ENCODE results near the gene CD58.
"Not testable (repeated sequence)": the region's sequence is repeated elsewhere in the genome, so short reads cannot be mapped to it uniquely, and the experiment has no call there.

Gene CD58

DNA sequence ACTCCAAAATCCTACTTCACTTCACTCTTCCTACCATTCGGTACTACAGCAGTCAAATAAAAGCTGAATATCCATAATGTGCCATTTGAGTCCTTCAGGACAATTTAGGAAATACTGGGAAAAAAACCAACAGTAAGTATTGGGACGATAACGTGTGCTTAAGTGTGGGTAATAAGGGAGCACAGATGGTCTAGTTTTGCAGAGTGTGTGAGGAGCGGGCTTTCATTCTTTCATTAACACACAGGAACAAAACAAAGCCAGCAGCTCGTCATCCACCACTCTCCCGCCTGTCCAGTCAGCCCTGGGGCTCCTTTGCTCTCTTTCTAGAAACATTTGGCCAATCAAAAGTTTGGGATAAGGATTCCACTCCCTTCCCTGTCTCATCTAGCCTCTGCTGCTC lies 33.6 kb upstream of the CD58 start:
- WGBS (ENCODE audit: insufficient coverage, insufficient read length), result no CpG with 5 or more reads among the region's 6 CpGs
- not testable (repeated sequence) for H3K27me3 ChIP-seq (ENCODE audit: control insufficient read depth, insufficient read depth, low read length); H3K4me1 ChIP-seq (ENCODE audit: control insufficient read depth, insufficient read depth, low read length); DNase-seq (ENCODE audit: low read depth, low spot score); H3K9me3 ChIP-seq (ENCODE audit: control insufficient read depth, insufficient read depth, low read length); H3K4me3 ChIP-seq (ENCODE audit: low read length); H3K27ac ChIP-seq (ENCODE audit: low read length); H3K36me3 ChIP-seq (ENCODE audit: control insufficient read depth, insufficient read depth, low read length)

DNA sequence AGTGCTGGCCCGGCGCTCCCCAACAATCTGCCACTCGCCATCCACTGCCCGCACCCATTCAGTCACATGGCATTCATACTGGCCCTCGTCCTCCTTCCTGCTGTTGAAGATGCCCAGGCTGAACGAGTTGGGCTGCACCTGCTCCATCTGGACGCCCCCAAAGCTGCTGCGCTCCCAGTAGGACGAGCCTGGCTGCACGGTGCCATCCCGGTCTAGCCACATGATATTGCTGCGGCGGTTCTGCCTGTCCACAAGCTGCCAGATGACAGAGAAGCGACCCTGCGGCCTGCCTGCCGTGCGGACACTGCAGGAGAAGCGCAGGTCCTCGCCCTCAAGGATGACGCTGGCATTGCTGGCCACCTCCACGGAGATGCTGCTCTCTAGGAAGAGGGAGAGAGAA lies 32.8 kb upstream of the CD58 start:
- H3K27ac ChIP-seq (ENCODE audit: low read length), result not testable (repeated sequence)

GRCh38 chr1:116599369-116599768 lies 28.5 kb upstream of the CD58 start:
- WGBS (ENCODE audit: insufficient coverage, insufficient read length), result no CpG with 5 or more reads among the region's 2 CpGs
- H3K27ac ChIP-seq (ENCODE audit: low read length); H3K4me3 ChIP-seq (ENCODE audit: low read length); DNase-seq (ENCODE audit: low read depth, low spot score); H3K4me1 ChIP-seq (ENCODE audit: control insufficient read depth, insufficient read depth, low read length); H3K27me3 ChIP-seq (ENCODE audit: control insufficient read depth, insufficient read depth, low read length); H3K36me3 ChIP-seq (ENCODE audit: control insufficient read depth, insufficient read depth, low read length); H3K9me3 ChIP-seq (ENCODE audit: control insufficient read depth, insufficient read depth, low read length): not testable (repeated sequence)

More for the DNA sequence above, 32.8 kb upstream of the CD58 start:
- not testable (repeated sequence) for H3K27me3 ChIP-seq (ENCODE audit: control insufficient read depth, insufficient read depth, low read length); H3K36me3 ChIP-seq (ENCODE audit: control insufficient read depth, insufficient read depth, low read length); H3K4me3 ChIP-seq (ENCODE audit: low read length); H3K4me1 ChIP-seq (ENCODE audit: control insufficient read depth, insufficient read depth, low read length); H3K9me3 ChIP-seq (ENCODE audit: control insufficient read depth, insufficient read depth, low read length); DNase-seq (ENCODE audit: low read depth, low spot score)
- WGBS (ENCODE audit: insufficient coverage, insufficient read length), result no CpG with 5 or more reads among the region's 21 CpGs

DNA sequence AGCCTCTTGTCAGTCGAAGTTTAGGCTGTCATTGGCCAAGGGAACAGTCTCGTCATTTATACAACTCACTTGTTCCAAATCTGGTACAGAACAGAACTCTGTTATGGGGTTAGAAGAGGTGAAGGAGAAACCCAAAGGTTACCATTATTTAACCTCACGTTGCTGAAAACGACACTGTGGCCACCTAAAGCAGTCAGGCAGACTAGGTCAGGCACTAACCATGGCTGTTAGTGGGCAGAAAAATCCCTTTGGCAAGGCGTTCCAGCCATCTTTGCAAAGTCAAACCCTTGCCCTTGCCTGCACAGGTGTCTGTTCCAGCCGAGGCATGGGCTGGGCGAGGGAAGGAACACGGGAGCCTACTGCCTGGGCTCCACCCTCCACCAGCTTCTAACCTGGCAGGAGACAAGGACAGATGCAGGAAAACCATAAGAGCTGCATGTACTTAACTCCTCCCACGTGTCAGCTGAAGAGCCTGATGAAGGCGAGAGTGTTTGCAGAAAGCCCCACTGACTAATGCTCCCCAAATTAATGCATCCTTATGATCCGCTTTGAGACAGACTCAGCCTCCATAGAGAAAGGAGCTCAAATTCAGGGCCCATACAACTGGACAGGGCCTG lies 27.7 kb upstream of the CD58 start:
- H3K36me3 ChIP-seq (ENCODE audit: control insufficient read depth, insufficient read depth, low read length); H3K9me3 ChIP-seq (ENCODE audit: control insufficient read depth, insufficient read depth, low read length); H3K4me1 ChIP-seq (ENCODE audit: control insufficient read depth, insufficient read depth, low read length); DNase-seq (ENCODE audit: low read depth, low spot score); H3K4me3 ChIP-seq (ENCODE audit: low read length); H3K27me3 ChIP-seq (ENCODE audit: control insufficient read depth, insufficient read depth, low read length); H3K27ac ChIP-seq (ENCODE audit: low read length): not testable (repeated sequence)
- no CpG with 5 or more reads among the region's 11 CpGs for WGBS (ENCODE audit: insufficient coverage, insufficient read length)

GRCh38 chr1:116597388-116597787 lies 26.6 kb upstream of the CD58 start:
- H3K27me3 ChIP-seq (ENCODE audit: control insufficient read depth, insufficient read depth, low read length); H3K4me1 ChIP-seq (ENCODE audit: control insufficient read depth, insufficient read depth, low read length); H3K4me3 ChIP-seq (ENCODE audit: low read length); H3K36me3 ChIP-seq (ENCODE audit: control insufficient read depth, insufficient read depth, low read length); H3K9me3 ChIP-seq (ENCODE audit: control insufficient read depth, insufficient read depth, low read length); H3K27ac ChIP-seq (ENCODE audit: low read length); DNase-seq (ENCODE audit: low read depth, low spot score): not testable (repeated sequence)
- WGBS (ENCODE audit: insufficient coverage, insufficient read length), result no CpG with 5 or more reads among the region's 2 CpGs

DNA sequence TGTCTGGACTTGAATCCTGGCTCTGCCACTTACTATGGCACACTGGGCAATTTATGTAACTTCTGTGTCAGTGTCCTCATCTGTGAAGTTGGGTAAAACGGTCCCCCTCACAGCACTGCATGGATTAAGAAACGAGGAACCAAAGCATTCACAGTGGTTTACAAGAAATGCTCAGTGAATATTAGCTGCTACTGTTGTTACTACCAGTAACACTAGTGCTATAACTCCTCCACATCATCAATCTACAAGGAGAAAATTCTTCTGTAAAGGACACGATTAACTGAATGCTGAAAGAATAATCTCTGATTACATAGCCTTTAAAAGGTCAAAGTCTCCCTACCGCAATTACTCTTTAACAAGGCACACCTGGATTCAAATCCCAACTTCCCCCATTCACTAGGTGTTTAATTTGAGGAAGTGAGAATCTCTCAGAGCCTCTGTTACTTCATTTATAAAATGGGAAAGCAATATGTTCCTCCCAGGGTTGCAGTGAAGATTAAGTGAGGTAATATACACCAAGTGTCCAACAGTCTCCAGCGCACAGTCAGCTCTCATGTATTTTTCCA lies 26.0 kb upstream of the CD58 start:
- H3K4me1 ChIP-seq (ENCODE audit: control insufficient read depth, insufficient read depth, low read length); H3K27me3 ChIP-seq (ENCODE audit: control insufficient read depth, insufficient read depth, low read length); H3K27ac ChIP-seq (ENCODE audit: low read length); H3K36me3 ChIP-seq (ENCODE audit: control insufficient read depth, insufficient read depth, low read length); DNase-seq (ENCODE audit: low read depth, low spot score); H3K4me3 ChIP-seq (ENCODE audit: low read length); H3K9me3 ChIP-seq (ENCODE audit: control insufficient read depth, insufficient read depth, low read length): not testable (repeated sequence)
- WGBS (ENCODE audit: insufficient coverage, insufficient read length), result no CpG with 5 or more reads among the region's 5 CpGs

- not testable (repeated sequence) for H3K4me3 ChIP-seq (ENCODE audit: low read length); H3K27ac ChIP-seq (ENCODE audit: low read length); H3K9me3 ChIP-seq (ENCODE audit: control insufficient read depth, insufficient read depth, low read length); H3K36me3 ChIP-seq (ENCODE audit: control insufficient read depth, insufficient read depth, low read length); H3K27me3 ChIP-seq (ENCODE audit: control insufficient read depth, insufficient read depth, low read length); DNase-seq (ENCODE audit: low read depth, low spot score); H3K4me1 ChIP-seq (ENCODE audit: control insufficient read depth, insufficient read depth, low read length)
- no CpG with 5 or more reads among the region's 8 CpGs for WGBS (ENCODE audit: insufficient coverage, insufficient read length)
Measured at GRCh38 chr1:116595946-116596741, 25.3 kb upstream of the CD58 start.

DNA sequence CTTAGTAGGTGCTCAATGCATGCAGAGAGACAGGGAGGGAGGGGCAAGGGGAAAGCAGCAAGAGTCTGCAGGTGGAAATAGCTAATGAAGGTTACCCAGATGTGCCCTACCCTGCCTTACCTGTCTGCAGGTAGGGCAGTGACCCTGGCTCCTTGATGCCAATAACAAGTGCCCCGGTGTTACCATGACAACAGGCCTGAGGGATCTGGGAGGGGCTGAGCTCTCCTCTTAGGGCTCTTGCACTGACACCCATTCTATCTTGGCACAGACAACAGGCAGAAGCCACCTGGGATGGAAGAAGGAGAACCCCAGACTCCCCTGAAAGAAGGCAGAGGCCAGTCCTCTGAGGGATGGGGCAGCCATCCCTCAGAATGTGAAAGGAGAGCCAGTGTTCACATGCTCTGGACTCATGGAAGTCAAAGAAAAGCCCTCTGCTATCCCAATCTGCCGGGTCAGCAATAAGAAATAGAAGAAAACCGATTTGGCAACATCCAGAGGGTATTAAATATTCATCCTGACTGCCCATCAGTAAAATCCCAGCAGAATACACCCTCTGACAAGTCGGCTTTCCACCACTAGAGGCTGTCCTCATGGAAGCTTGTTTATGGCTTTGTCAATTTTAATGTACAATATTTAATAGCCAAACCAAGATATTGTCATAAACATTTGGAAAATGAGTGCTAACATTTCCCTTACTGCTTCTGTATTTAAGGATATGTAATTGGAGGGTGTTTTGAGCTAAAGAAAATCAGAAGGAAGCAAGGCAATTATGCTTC lies 24.4 kb upstream of the CD58 start:
- H3K9me3 ChIP-seq (ENCODE audit: control insufficient read depth, insufficient read depth, low read length); H3K27me3 ChIP-seq (ENCODE audit: control insufficient read depth, insufficient read depth, low read length); H3K4me1 ChIP-seq (ENCODE audit: control insufficient read depth, insufficient read depth, low read length); H3K27ac ChIP-seq (ENCODE audit: low read length); H3K4me3 ChIP-seq (ENCODE audit: low read length); H3K36me3 ChIP-seq (ENCODE audit: control insufficient read depth, insufficient read depth, low read length); DNase-seq (ENCODE audit: low read depth, low spot score): not testable (repeated sequence)
- WGBS (ENCODE audit: insufficient coverage, insufficient read length), result no CpG with 5 or more reads among the region's 4 CpGs

GRCh38 chr1:116593977-116594376 lies 23.2 kb upstream of the CD58 start:
- not testable (repeated sequence) for H3K27ac ChIP-seq (ENCODE audit: low read length); H3K4me1 ChIP-seq (ENCODE audit: control insufficient read depth, insufficient read depth, low read length); H3K36me3 ChIP-seq (ENCODE audit: control insufficient read depth, insufficient read depth, low read length); H3K9me3 ChIP-seq (ENCODE audit: control insufficient read depth, insufficient read depth, low read length); DNase-seq (ENCODE audit: low read depth, low spot score); H3K27me3 ChIP-seq (ENCODE audit: control insufficient read depth, insufficient read depth, low read length); H3K4me3 ChIP-seq (ENCODE audit: low read length)
- WGBS (ENCODE audit: insufficient coverage, insufficient read length), result no CpG with 5 or more reads among the region's 3 CpGs

- not testable (repeated sequence) for H3K36me3 ChIP-seq (ENCODE audit: control insufficient read depth, insufficient read depth, low read length); H3K4me3 ChIP-seq (ENCODE audit: low read length); H3K27ac ChIP-seq (ENCODE audit: low read length); H3K9me3 ChIP-seq (ENCODE audit: control insufficient read depth, insufficient read depth, low read length); H3K27me3 ChIP-seq (ENCODE audit: control insufficient read depth, insufficient read depth, low read length); H3K4me1 ChIP-seq (ENCODE audit: control insufficient read depth, insufficient read depth, low read length); DNase-seq (ENCODE audit: low read depth, low spot score)
- WGBS (ENCODE audit: insufficient coverage, insufficient read length), result no CpG with 5 or more reads among the region's 5 CpGs
Measured at GRCh38 chr1:116593401-116593800, 22.6 kb upstream of the CD58 start.

All from iPS DF 6.9 (cell line).